Omental fat pad (tissue), 4 donors: Measurements from ENCODE around the gene C8G. TPM values are rescaled to one million over a fixed set of nuclear protein-coding genes. Genes with fewer than 3 reads are reported as not detected.

ENCODE experiments used
- ATAC-seq: fragments of 150-250 bp; one replicate; pipeline ENCODE4 v1.9.1; 2016; ENCODE audit warnings: mild to moderate bottlenecking, moderate library complexity; ENCODE audit not compliant: low FRiP score
- DNase-seq: peaks from one replicate; pipeline ENCODE4 v3.0.0-alpha.2; 2019; ENCODE audit warnings: low spot score
- CTCF ChIP-seq, 3 donors: fragments of 450-650 bp; IDR thresholded peaks; one replicate each; pipeline ENCODE4 v1.5.1; 2016 to 2017; ENCODE audit warnings: antibody characterized with exemption in 3 of 3, mild to moderate bottlenecking in 3 of 3, moderate library complexity in 2 of 3
- total RNA-seq, 4 donors: library from RNA; depleted of rRNA; stranded (reverse); fragments of >200 nt; gene quantifications; one replicate each; pipeline ENCODE4 v1.1.0, GENCODE V29; 2016

Gene C8G
- total RNA-seq, 4 donors from 2014 or later: 4.3 TPM; not detected in 3

DNA sequence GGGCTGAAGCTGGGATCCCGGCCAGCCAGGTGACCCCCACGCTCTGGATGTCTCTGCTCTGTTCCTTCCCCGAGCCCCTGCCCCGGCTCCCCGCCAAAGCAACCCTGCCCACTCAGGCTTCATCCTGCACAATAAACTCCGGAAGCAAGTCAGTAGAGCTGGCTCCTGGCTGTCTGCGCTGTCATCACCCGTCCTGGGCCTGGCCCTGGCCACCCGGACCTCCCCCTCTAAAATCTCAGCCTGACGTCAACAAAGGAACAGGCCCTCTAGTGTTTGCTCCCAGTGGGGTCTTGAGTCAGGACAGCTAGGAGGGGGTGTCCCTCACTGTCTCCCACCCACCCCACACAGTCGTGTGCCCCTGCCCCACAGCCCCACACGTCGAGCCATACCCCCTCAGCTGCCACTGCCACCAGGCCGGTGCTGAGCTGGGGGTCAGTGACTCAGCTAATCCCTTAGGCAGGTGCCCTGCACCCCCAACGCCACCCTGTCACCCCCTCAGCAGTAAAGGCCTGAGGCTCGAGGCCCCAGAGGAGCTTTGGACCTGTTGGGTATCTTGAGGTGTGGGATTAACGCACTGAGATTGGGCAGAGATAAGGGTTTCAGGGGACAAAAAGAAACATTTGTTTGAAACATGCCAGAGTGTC is 36.7 kb downstream of the C8G start:
- no peak for DNase-seq
- no peak for TF ChIP-seq CTCF (IDR thresholded peaks at IDR 0.05)
- ATAC-seq: no peak

- no peak for ATAC-seq
- no peak for DNase-seq
- no peak for TF ChIP-seq CTCF (IDR thresholded peaks at IDR 0.05)
These were observed 37.4 kb downstream of the C8G start, which contains the start of gene LCNL1 for GRCh38 chr9:136982232-136983051. Gene LCNL1 (plus strand): TSS chr9:136982993. CDS start chr9:136983587, 594 bp downstream.

GRCh38 chr9:136983167-136983566 is 38.1 kb downstream of the C8G start:
- DNase-seq (no peak), ATAC-seq (no peak)
- no peak for TF ChIP-seq CTCF (IDR thresholded peaks at IDR 0.05)

GRCh38 chr9:136983656-136984314 is 38.7 kb downstream of the C8G start:
- TF ChIP-seq CTCF (IDR thresholded peaks at IDR 0.05): no peak
- DNase-seq: no peak
- ATAC-seq: no peak

- no peak for TF ChIP-seq CTCF (IDR thresholded peaks at IDR 0.05)
- DNase-seq (no peak), ATAC-seq (no peak)
These were observed 39.5 kb downstream of the C8G start for GRCh38 chr9:136984464-136985026.

GRCh38 chr9:136985027-136985602 is 40.1 kb downstream of the C8G start:
- no peak for ATAC-seq
- DNase-seq: no peak
- no peak for TF ChIP-seq CTCF (IDR thresholded peaks at IDR 0.05)
